ENCODE measurements around the gene L2HGDH.
"Not testable (repeated sequence)": the region's sequence is repeated elsewhere in the genome, so short reads cannot be mapped to it uniquely, and the experiment has no call there.

L2HGDH gene

DNA sequence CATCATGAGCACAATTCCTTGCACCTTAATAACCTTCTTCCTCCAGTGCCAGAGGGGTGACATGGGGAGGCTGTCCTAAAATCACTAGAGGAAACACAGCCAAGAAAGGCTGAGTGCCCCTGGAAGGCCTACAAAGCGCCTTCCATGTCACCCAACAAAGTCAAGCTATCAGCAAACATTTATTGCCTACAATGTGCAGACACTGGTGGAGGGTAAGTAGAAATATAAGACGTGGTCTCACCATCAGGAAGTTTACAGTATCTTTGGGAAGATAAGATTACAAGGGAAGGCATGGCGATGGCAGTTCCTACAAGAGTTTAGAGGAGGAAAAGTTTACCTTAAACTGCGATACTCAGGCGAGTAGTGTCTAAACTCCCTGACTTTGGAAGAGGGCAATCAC is 28.0 kb upstream of the L2HGDH start:
- no peak for DNase-seq (ENCODE audit: extremely low read depth in 1 of 2, low read depth in 1 of 2)

- DNase-seq (ENCODE audit: extremely low read depth in 1 of 2, low read depth in 1 of 2): no peak
Observed at GRCh38 chr14:50339178-50339804, 27.3 kb upstream of the L2HGDH start.

DNA sequence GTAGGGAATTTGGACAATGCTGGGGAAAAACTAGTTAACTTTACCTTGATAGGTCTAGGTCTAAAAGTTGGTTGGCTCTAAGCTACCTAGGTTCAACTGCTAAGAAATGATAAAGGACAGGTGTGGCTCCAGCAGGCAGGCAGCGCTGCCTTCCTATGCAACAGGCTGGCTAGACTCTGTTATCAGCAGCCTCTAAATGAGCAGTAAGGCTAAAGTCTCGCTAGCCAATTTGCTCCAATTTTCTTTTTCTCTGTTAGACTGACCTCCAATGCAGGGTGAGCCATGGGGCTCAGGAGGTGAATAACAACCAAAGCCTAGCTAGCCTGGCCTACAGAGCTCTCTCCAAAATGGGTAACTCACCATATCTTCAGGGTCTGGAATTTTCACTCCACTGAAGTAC is 26.6 kb upstream of the L2HGDH start:
- no peak for DNase-seq (ENCODE audit: extremely low read depth in 1 of 2, low read depth in 1 of 2)

GRCh38 chr14:50335989-50336824 is 24.2 kb upstream of the L2HGDH start:
- DNase-seq (ENCODE audit: extremely low read depth in 1 of 2, low read depth in 1 of 2): no peak

DNA sequence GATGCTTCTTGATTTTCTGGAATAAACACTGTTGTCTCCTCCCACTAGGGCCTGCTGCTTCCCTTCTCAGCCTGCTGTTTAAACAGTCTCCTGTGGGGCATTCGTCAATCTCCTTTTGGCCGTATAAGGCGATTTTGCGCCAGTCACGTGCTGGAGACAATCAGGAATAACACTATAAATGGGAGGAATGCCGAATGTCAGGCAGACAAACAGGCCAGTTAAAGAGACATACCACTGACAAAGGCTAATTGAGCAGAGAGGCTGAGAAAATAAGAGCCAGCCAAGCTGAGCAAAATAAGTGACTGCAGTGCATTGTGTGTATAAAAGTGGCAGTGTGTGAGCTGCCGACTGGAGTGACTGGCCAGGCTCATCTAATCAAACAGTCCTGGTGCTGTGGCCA is 23.4 kb upstream of the L2HGDH start:
- DNase-seq (ENCODE audit: extremely low read depth in 1 of 2, low read depth in 1 of 2): no peak

DNA sequence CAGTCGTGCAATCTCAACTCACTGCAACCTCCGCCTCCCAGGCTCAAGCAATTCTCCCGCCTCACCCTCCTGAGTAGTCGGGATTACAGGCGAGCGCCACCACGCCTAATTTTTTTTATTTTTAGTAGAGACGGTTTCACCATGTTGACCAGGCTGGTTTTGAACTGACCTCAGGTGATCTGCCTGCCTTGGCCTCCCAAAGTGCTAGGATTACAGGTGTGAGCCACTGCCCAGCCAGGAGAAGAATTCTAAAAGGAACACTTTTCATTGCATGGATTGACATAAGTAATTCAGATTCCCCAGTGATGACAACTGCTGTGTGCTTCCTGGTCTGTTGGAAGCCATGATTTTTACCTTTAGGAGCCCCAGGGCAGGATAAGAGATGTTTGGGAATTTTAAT is 22.2 kb upstream of the L2HGDH start:
- no peak for DNase-seq (ENCODE audit: extremely low read depth in 1 of 2, low read depth in 1 of 2)

DNA sequence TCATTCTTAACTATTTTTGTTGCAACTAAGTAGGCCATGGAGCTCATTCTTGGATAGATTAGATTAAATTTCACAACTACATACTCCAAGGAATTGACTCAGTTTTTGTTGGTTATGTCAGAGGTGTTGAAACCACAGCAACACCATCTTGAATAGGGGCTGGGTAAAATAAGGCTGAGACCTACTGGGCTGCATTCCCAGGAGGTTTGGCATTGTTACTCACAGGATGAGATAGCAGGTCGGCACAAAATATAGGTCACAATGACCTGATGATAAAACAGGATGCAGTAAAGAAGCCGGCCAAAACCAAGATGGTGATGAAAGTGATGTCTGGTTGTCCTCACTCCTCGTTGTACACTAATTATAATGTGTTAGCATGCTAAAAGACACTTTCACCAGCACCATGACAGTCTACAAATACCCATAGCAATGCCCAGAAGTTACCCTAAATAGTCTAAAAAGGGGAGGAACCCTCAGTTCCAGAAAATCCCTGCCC is 21.0 kb upstream of the L2HGDH start:
- DNase-seq (ENCODE audit: extremely low read depth in 1 of 2, low read depth in 1 of 2): no peak

DNA sequence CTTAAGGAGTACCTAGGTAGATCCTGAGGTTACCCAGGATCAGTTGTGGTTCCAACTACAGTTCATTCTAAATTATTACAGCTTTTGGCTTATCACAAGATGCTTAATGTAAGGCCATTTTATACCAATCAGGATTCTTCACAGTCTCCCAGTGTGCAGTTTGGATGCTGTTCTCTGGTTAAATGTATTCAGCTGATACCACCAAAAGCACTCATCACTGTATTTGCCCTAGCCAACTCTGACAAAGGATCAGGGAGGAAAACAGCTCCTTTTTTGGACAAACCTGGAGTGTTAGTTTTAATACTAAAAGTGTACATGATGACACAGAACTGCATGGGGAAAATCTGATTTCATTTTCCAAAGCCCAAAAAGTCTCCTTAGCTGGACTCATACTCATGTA is 19.6 kb upstream of the L2HGDH start:
- no peak for DNase-seq (ENCODE audit: extremely low read depth in 1 of 2, low read depth in 1 of 2)

- peak in 1 of 2 donors; percentile 58 for DNase-seq (ENCODE audit: extremely low read depth in 1 of 2, low read depth in 1 of 2)
Observed at GRCh38 chr14:50321009-50321660, 9.1 kb upstream of the L2HGDH start.

DNA sequence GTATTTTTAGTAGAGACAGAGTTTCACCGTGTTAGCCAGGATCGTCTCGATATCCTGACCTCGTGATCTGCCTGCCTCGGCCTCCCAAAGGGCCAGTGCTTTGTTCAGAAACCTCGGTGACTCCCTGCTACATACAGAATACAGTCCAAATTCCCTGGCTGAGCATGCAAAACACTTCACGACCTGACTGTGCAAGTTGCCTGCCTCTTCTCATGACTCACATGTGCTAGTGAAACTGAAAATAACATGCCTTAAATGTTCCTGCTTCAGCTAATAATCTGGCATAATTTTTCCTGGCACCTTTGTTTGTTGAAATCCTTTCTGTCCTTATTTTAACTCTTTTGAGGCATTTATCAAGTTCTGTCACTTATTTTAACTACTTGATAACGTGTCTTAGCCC is 8.3 kb upstream of the L2HGDH start:
- no peak for DNase-seq (ENCODE audit: extremely low read depth in 1 of 2, low read depth in 1 of 2)

DNA sequence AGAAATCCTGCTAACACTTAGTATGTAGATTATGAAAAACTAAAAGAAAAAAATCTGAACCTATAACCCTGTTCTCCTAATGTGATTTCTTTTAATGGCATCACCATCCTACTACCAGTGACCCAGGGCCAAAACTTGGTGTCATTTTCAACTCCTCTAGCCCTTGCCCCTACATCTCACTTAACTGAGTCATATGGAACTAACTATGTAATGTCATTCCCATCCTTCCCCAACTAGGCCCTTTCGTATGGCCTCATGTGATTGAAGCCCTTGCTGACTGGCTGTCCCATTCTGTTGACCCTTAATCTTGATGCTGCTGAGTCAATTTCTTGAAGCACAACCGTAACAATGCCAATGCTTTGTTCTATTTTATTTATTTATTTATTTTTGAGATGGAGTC is 7.7 kb upstream of the L2HGDH start:
- DNase-seq (ENCODE audit: extremely low read depth in 1 of 2, low read depth in 1 of 2): no peak

- no peak for DNase-seq (ENCODE audit: extremely low read depth in 1 of 2, low read depth in 1 of 2)
Observed at GRCh38 chr14:50319293-50319692, 7.3 kb upstream of the L2HGDH start.

DNA sequence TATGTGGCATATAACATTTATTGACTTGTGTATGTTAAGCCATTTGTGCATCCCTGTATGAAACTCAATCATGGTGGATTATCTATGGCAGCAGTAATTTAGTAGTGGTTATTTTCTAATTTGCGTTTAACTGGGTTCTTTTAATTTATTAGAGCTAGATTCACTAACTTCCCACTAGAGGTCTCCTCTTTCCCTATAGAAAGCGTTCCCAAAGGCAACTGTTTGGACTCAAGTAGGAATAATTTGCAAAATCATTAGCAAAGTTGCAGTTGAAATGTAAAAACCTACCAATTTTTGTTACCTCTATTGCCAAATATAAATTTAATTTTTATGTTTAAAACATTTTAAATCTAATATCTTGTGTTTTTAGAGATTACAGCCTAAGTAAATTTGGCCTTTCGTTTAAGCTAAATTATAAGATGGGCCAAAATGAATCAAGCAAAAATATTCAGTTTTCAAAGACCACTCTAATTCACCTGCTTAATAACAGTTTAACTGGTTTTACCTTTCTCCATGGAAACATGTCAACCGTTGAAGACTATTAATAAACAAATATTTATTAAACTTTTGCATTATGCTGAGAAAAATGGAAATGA is 6.1 kb upstream of the L2HGDH start:
- no peak for DNase-seq (ENCODE audit: extremely low read depth in 1 of 2, low read depth in 1 of 2)

DNA sequence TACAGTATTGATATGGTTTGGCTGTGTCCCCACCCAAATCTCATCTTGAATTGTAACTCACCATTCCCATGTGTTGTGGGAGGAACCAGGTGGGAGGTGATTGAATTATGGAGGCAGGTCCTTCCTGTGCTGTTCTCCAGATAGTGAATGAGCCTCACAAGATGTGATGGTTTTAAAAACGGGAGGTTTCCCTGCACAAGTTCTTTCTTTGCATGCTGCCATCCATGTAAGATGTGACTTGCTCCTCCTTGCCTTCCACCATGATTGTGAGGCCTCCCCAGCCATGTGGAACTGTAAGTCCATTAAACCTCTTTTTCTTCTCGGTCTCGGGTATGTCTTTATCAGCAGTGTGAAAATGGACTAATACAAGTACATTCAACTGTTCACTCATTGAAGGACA is 2.1 kb upstream of the L2HGDH start:
- not testable (repeated sequence) for DNase-seq (ENCODE audit: extremely low read depth in 1 of 2, low read depth in 1 of 2)

- DNase-seq (ENCODE audit: extremely low read depth in 1 of 2, low read depth in 1 of 2): no peak
Observed at GRCh38 chr14:50312734-50313054, 665 bp upstream of the L2HGDH start.

DNA sequence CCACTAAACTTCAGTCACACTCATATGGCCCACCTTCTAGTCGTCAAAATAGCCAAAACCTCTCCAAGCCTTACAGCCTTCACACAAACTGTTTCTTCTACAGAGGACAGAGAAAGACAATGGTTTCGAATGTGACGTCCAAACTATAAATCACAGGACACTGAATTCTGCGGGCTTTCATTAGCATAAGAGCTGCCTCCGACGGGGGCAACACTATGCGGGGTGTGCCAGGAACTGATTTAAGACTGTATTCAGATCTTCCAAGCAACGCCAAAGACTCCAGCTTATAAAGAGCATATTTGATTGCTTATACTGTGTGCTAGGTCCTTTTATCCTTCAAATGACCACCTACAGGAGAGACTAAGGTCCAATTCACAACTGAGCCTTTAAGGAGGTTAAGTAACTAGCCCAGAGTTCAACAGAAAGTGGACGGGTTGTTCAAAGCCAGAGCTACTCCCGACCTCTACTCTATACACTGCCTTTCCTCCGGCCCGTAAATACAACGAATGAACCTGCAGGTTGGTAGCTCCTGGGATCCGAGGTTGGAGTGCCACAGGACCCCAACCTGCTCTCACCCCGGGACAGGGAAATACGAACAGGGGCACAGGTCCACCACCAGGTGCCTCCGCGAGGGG is 575 bp downstream of the L2HGDH start:
- DNase-seq (ENCODE audit: extremely low read depth in 1 of 2, low read depth in 1 of 2): no peak

DNA sequence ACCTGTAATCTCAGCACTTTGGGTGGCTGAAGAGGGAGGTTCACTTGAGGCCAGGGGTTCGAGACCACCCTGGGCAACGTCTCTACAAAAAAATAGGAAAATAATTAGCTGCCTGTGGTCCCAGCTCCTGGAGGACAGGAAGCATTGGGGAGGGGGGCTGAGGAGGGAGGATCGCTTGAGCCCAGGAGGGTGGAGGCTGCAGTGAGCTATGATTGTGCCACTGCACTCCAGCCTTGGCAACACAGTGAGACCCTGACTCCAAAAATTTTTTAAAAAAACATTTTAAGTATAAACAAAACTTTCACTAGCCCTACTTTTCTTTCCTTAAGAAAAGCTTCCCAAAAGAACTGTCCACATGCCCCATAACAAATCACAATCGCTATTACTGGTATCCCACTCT is 1.6 kb downstream of the L2HGDH start:
- DNase-seq (ENCODE audit: extremely low read depth in 1 of 2, low read depth in 1 of 2): no peak

DNA sequence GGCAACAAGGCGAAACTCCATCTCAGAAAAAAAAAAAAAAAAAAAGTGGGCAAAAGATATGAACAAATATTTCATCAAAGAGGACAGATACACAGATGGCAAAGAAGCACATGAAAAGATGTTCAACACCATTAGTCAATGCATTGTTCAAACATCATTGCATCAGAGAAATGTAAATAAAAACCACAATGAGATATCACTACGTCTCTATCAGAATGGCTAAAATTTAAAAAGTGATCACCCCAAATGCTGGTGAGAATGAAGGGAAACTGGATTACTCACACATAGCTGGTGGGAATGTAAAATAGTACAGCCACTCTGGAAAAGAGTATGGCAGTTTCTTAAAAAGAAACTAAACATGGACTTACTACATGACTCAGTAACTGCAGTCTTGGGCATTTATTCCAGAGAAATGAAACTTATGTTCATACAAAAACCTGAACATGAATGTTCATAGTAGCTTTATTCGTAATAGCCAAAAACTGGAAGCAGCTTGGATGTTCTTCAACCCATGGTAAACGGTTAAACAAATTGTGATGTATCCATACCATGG is 3.6 kb downstream of the L2HGDH start:
- DNase-seq (ENCODE audit: extremely low read depth in 1 of 2, low read depth in 1 of 2): no peak

DNA sequence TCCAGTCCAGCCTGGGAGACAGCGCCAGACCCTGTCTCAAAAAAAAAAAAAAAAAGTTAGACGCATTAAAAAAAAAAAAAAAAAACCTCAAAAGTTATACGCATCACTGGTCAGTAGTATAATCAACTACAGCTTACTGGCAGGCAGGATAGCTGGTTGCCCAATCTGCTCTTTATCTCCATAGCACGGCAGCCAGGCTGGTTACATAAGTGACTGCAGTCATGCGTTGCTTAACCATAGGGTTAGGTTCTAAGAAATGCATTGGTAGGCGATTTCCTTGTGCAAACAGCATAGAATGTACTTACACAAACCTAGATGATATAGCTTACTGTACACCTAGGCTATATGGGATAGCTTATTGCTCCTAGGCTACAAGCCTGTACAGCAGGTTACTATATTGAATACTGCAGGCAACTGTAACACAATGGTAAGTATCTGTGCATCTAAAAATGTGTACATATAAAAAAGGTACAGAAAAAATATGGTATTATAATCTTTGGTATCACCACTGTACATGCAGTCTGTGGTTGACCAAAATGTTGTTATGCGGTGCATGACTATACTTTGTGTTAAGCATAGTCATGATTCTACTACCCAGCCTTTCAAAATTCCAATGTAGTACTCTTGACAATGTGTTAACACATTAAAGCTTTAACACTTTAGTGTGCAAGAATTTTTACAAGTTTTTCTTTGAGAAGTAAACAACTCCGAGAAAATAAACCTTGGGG is 8.1 kb downstream of the L2HGDH start:
- no peak for DNase-seq (ENCODE audit: extremely low read depth in 1 of 2, low read depth in 1 of 2)

DNA sequence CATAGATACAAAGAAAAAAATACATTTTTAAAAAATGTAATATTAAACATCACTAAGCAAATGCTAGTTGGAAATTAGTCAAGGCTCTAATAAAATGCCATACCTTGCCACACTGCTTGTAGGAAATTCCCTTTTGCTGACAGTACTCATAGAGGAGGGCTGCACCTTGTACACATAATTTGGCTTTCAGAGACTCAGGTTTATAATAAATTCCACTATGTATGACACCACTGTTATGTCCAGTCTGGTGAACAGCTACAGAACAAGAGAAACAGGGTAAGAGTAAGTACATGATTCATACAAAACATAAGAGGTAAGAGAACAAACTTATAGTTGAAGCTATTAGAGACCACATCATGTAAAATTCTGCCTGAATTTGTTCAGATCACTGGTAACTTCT is 10.1 kb downstream of the L2HGDH start:
- DNase-seq (ENCODE audit: extremely low read depth in 1 of 2, low read depth in 1 of 2): no peak
